Astrocyte (in vitro differentiated cells and primary cell): ENCODE data around the gene EBLN2. TPM values are rescaled to one million over a fixed set of nuclear protein-coding genes. Genes with fewer than 3 reads are reported as not detected.

Experiments
- DNase-seq: peaks from one replicate; pipeline ENCODE4 v3.0.0-alpha.2; 2010; ENCODE audit warnings: low read depth
- FAIRE-seq: peaks from 2 replicates; lab custom pipeline; 2011; peaks lifted over from hg19 to GRCh38; lab: Jason Lieb, UNC
- H2AFZ ChIP-seq: 2 replicates; pipeline ENCODE4 v1.6.0; 2012; ENCODE audit warnings: low read depth, low read length, inconsistent platforms
- H3K27ac ChIP-seq: 2 replicates; pipeline ENCODE4 v1.5.1; 2011; ENCODE audit warnings: low read depth, low read length, inconsistent platforms
- H3K27me3 ChIP-seq: 2 replicates; pipeline ENCODE4 v1.6.0; 2011; ENCODE audit warnings: low read length, inconsistent platforms; ENCODE audit not compliant: insufficient read depth
- H3K36me3 ChIP-seq: 2 replicates; pipeline ENCODE4 v1.5.1; 2011; ENCODE audit warnings: low read length, inconsistent platforms; ENCODE audit not compliant: insufficient read depth
- H3K4me1 ChIP-seq: 2 replicates; pipeline ENCODE4 v1.5.1; 2011; ENCODE audit warnings: low read length, inconsistent platforms; ENCODE audit not compliant: insufficient read depth
- H3K4me2 ChIP-seq: 2 replicates; pipeline ENCODE4 v1.6.0; 2012; ENCODE audit warnings: low read length, inconsistent platforms
- H3K4me3 ChIP-seq: 2 replicates; pipeline ENCODE4 v1.5.1; 2011; ENCODE audit warnings: low read depth, mild to moderate bottlenecking, low read length, inconsistent platforms; ENCODE audit not compliant: insufficient read depth
- H3K79me2 ChIP-seq: 2 replicates; pipeline ENCODE4 v1.6.0; 2012; ENCODE audit warnings: mild to moderate bottlenecking, low read length, inconsistent platforms; ENCODE audit not compliant: insufficient read depth
- H3K9ac ChIP-seq: 2 replicates; pipeline ENCODE4 v1.6.0; 2012; ENCODE audit warnings: mild to moderate bottlenecking, low read length, inconsistent platforms
- H3K9me3 ChIP-seq: 2 replicates; pipeline ENCODE4 v1.5.1; 2012; ENCODE audit warnings: low read depth, mild to moderate bottlenecking, low read length, inconsistent platforms; ENCODE audit not compliant: insufficient read depth
- H4K20me1 ChIP-seq: 2 replicates; pipeline ENCODE4 v1.6.0; 2012; ENCODE audit warnings: low read length, inconsistent platforms; ENCODE audit not compliant: insufficient read depth
- H3K27ac Mint-ChIP-seq: one replicate; pipeline ENCODE4 v1.8.0; 2021; ENCODE audit warnings: mild to moderate bottlenecking, mixed read lengths; ENCODE audit not compliant: unreplicated experiment
- H3K27me3 Mint-ChIP-seq: one replicate; pipeline ENCODE4 v1.8.0; 2021; ENCODE audit warnings: low read depth, mixed read lengths; ENCODE audit not compliant: unreplicated experiment
- H3K36me3 Mint-ChIP-seq: one replicate; pipeline ENCODE4 v1.8.0; 2021; ENCODE audit warnings: low read depth, mixed read lengths; ENCODE audit not compliant: unreplicated experiment
- H3K4me1 Mint-ChIP-seq: one replicate; pipeline ENCODE4 v1.8.0; 2021; ENCODE audit warnings: low read depth, mixed read lengths; ENCODE audit not compliant: unreplicated experiment
- H3K4me3 Mint-ChIP-seq: one replicate; pipeline ENCODE4 v1.8.0; 2021; ENCODE audit warnings: mild to moderate bottlenecking, moderate library complexity, mixed read lengths; ENCODE audit not compliant: unreplicated experiment
- H3K9me3 Mint-ChIP-seq: one replicate; pipeline ENCODE4 v1.8.0; 2021; ENCODE audit warnings: mild to moderate bottlenecking, mixed read lengths; ENCODE audit not compliant: unreplicated experiment
- EZH2 ChIP-seq: IDR thresholded peaks from 2 replicates; pipeline ENCODE4 v1.6.1; 2012; ENCODE audit warnings: mild to moderate bottlenecking, low read length, inconsistent platforms; ENCODE audit not compliant: insufficient read depth
- total RNA-seq: library from RNA; stranded (reverse); gene quantifications from 2 replicates; pipeline ENCODE4 v1.2.1, GENCODE V29; 2021
- TF ChIP-seq, protein P1 (sequence below): IDR thresholded peaks from 2 replicates; pipeline ENCODE4 v1.5.1; 2011; ENCODE audit warnings: low read depth, mild to moderate bottlenecking, inconsistent platforms, low read length, moderate library complexity; ENCODE audit not compliant: insufficient read depth

EBLN2 gene
- total RNA-seq, 1 donor from 2014 or later: 3.1 TPM

- Histone ChIP-seq H4K20me1 (peaks cover 89% of the 10 kb centered on the region), H3K27ac (peak overlapping the region; percentile 80), H3K27me3 (no peaks in the 10 kb centered on the region), H3K4me2 (peak overlapping the region; percentile 68), H3K9ac (peak overlapping the region; percentile 63), H3K79me2 (peaks cover 98% of the 10 kb centered on the region), H3K36me3 (no peaks in the 10 kb centered on the region), H3K4me3 (no peak overlapping the region), H2AFZ (no peak overlapping the region), H3K9me3 (no peaks in the 10 kb centered on the region), H3K4me1 (peaks cover 19% of the 10 kb centered on the region)
- no peak for TF ChIP-seq EZH2
- TF ChIP-seq, protein P1, sequence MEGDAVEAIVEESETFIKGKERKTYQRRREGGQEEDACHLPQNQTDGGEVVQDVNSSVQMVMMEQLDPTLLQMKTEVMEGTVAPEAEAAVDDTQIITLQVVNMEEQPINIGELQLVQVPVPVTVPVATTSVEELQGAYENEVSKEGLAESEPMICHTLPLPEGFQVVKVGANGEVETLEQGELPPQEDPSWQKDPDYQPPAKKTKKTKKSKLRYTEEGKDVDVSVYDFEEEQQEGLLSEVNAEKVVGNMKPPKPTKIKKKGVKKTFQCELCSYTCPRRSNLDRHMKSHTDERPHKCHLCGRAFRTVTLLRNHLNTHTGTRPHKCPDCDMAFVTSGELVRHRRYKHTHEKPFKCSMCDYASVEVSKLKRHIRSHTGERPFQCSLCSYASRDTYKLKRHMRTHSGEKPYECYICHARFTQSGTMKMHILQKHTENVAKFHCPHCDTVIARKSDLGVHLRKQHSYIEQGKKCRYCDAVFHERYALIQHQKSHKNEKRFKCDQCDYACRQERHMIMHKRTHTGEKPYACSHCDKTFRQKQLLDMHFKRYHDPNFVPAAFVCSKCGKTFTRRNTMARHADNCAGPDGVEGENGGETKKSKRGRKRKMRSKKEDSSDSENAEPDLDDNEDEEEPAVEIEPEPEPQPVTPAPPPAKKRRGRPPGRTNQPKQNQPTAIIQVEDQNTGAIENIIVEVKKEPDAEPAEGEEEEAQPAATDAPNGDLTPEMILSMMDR: no peak
- peak overlapping the region; percentile 73 for H3K27ac Mint-ChIP-seq
- H3K27me3 Mint-ChIP-seq: no peaks in the 10 kb centered on the region
- no peak overlapping the region for H3K4me3 Mint-ChIP-seq
- H3K36me3 Mint-ChIP-seq: no peaks in the 10 kb centered on the region
- peak; percentile 97 for DNase-seq
- peaks cover 34% of the 10 kb centered on the region for H3K4me1 Mint-ChIP-seq
- peak; percentile 95 for FAIRE-seq
- H3K9me3 Mint-ChIP-seq: no peaks in the 10 kb centered on the region
These were observed 32.1 kb upstream of the EBLN2 start for GRCh38 chr3:73029321-73029796.

DNA sequence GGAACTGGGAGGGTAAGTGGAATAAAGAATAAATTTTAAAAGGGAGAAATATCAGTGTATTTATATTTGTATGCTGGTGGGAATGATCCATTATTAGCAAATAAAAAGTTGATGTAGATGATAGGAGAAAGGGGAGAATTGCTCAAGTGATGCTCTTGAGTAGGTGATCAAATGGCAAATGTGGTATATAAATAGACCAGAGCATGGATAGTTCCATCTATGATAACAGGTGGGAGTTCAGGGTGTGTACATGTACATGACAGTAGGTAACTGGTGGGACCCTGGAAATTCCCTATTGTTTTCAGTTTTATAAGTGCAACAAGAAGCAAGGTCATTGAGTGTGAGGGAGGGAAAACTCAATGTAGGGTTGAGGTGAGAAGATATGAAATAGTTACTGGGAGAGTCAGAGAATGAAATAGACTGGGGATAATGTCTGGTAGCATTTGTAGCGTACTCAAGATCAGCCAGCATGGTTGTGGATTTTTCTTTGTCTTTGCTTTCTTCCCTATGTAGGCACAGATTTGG, 31.3 kb upstream of the EBLN2 start:
- no peak overlapping the region for H3K4me3 Mint-ChIP-seq
- H4K20me1 ChIP-seq: peaks cover 89% of the 10 kb centered on the region
- no peaks in the 10 kb centered on the region for H3K36me3 ChIP-seq
- H3K79me2 ChIP-seq: peaks cover 98% of the 10 kb centered on the region
- no peak overlapping the region for H3K4me3 ChIP-seq
- H3K27ac Mint-ChIP-seq: peak overlapping the region; percentile 73
- DNase-seq: no peak
- peaks cover 1% of the 10 kb centered on the region for H3K36me3 Mint-ChIP-seq
- peak overlapping the region; percentile 63 for H3K9ac ChIP-seq
- no peaks in the 10 kb centered on the region for H3K27me3 Mint-ChIP-seq
- peak overlapping the region; percentile 68 for H3K4me2 ChIP-seq
- no peaks in the 10 kb centered on the region for H3K27me3 ChIP-seq
- H2AFZ ChIP-seq: no peak overlapping the region
- no peak for FAIRE-seq
- no peaks in the 10 kb centered on the region for H3K9me3 ChIP-seq
- H3K27ac ChIP-seq: peak overlapping the region; percentile 80
- peaks cover 19% of the 10 kb centered on the region for H3K4me1 ChIP-seq
- peaks cover 36% of the 10 kb centered on the region for H3K4me1 Mint-ChIP-seq
- no peaks in the 10 kb centered on the region for H3K9me3 Mint-ChIP-seq
- TF ChIP-seq, protein P1: no peak
- TF ChIP-seq EZH2: no peak

DNA sequence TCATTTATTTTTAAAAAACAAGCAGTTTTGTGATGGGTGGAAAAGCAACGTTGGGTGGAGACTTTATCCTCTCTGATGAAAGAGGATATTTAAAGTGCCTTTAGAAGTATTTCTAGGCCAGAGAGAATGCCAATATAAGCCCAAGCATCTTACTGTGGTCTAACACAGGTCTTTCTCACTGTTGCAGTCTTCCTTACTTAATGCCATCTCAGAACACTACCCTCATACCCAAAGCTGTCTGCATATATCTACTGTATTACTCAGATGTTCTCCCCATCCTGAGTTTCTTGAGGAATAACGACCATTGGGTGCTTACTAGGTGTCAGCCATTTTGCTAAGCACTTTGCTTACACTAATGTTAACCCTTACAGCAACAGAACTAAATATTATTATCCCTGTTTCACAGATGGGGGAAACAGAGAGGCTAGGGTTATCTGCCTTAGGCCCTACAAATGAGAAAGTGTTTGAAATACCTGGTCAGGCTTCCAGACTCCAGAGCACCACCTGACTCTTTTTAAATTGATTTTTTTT, 29.8 kb upstream of the EBLN2 start:
- Mint-ChIP-seq H3K27ac (no peak overlapping the region), H3K27me3 (no peaks in the 10 kb centered on the region), H3K4me3 (no peak overlapping the region), H3K9me3 (no peaks in the 10 kb centered on the region), H3K4me1 (peaks cover 40% of the 10 kb centered on the region), H3K36me3 (peaks cover 1% of the 10 kb centered on the region)
- DNase-seq (no peak), FAIRE-seq (no peak)
- Histone ChIP-seq H3K4me1 (peaks cover 26% of the 10 kb centered on the region), H2AFZ (no peak overlapping the region), H3K4me2 (no peak overlapping the region), H3K27ac (no peak overlapping the region), H3K36me3 (no peaks in the 10 kb centered on the region), H3K79me2 (peaks cover 98% of the 10 kb centered on the region), H3K9ac (no peak overlapping the region), H3K27me3 (no peaks in the 10 kb centered on the region), H3K4me3 (no peak overlapping the region), H3K9me3 (no peaks in the 10 kb centered on the region), H4K20me1 (peaks cover 87% of the 10 kb centered on the region)
- TF ChIP-seq EZH2: no peak
- TF ChIP-seq, protein P1: no peak
